ENCODE results near the gene OR8D2. TPM values are rescaled to one million over a fixed set of nuclear protein-coding genes. Genes with fewer than 3 reads are reported as not detected.
"Not testable (repeated sequence)": the region's sequence is repeated elsewhere in the genome, so short reads cannot be mapped to it uniquely, and the experiment has no call there.

Gene OR8D2
- total RNA-seq, 1 donor from 2014 or later: not detected

- H3K9me3 Mint-ChIP-seq; DNase-seq; intact Hi-C loops (cut with micrococcal nuclease); H3K4me1 Mint-ChIP-seq; H3K36me3 Mint-ChIP-seq (ENCODE audit: low read depth); H3K4me3 Mint-ChIP-seq; H3K27ac Mint-ChIP-seq; H3K27me3 Mint-ChIP-seq: not testable (repeated sequence)
These were observed 49.1 kb downstream of the OR8D2 start for GRCh38 chr11:124270886-124271285.

Other genes with a start within 250 kb of the OR8D2 start
- 6.5 and 6.8 TPM in 2 replicates for gene VWA5A, start 204.7 kb downstream of the OR8D2 start, total RNA-seq
- gene OR10D3, start 136.9 kb downstream of the OR8D2 start, total RNA-seq: not detected in 2 replicates
- gene OR8G1, start 79.1 kb downstream of the OR8D2 start, total RNA-seq: not detected in 2 replicates
- gene OR8G5, start 63.8 kb downstream of the OR8D2 start, total RNA-seq: not detected in 2 replicates
- gene OR8D1, start 6.2 kb downstream of the OR8D2 start, total RNA-seq: not detected in 2 replicates
- gene OR8B2, start 64.3 kb upstream of the OR8D2 start, total RNA-seq: not detected in 2 replicates
- not detected in 2 replicates for gene OR8B3, start 78.8 kb upstream of the OR8D2 start, total RNA-seq
- gene OR8B4, start 104.7 kb upstream of the OR8D2 start, total RNA-seq: not detected in 2 replicates
- gene OR8B8, start 125.5 kb upstream of the OR8D2 start, total RNA-seq: not detected in 2 replicates
- gene OR8B12, start 223.5 kb upstream of the OR8D2 start, total RNA-seq: not detected in 2 replicates
- not detected in 2 replicates for gene OR8A1, start 249.8 kb upstream of the OR8D2 start, total RNA-seq